H1 (cell line): ENCODE data around the gene TWSG1. TPM values are rescaled to one million over a fixed set of nuclear protein-coding genes. Genes with fewer than 3 reads are reported as not detected.

ENCODE experiments used
- CTCF ChIA-PET: fragments of 300-600 bp; sonication (Branson Sonifier 250); formaldehyde crosslinking; loops from one replicate; lab custom pipeline; 2021; ENCODE audit not compliant: partially characterized antibody; lab: Charles Lee
- POLR2A ChIA-PET: fragments of 300-600 bp; sonication (Branson Sonifier 250); formaldehyde crosslinking; loops from one replicate; lab custom pipeline; 2021; ENCODE audit warnings: inconsistent platforms; ENCODE audit not compliant: partially characterized antibody; lab: Charles Lee
- DNase-seq, 2 experiments: peaks; one replicate each; pipeline versions ENCODE4 v3.0.0 to v3.0.0-alpha.2; 2010 to 2022; ENCODE audit warnings: low spot score in 2 of 2, low read depth in 1 of 2, mixed read lengths in 1 of 2
- FAIRE-seq: peaks from 2 replicates; lab custom pipeline; 2011; peaks lifted over from hg19 to GRCh38; lab: Jason Lieb, UNC
- H2AFZ ChIP-seq: 2 replicates; pipeline ENCODE4 v1.8.1; 2012; ENCODE audit warnings: low read length, inconsistent platforms
- H2AK5ac ChIP-seq: 2 replicates; pipeline ENCODE4 v1.6.1; 2013; ENCODE audit warnings: low read depth, low read length
- H2BK120ac ChIP-seq: replicated peaks from 2 replicates; pipeline ENCODE3; 2013; ENCODE audit warnings: low read depth, low read length, inconsistent platforms
- H2BK12ac ChIP-seq: 2 replicates; pipeline ENCODE4 v1.6.1; 2013; ENCODE audit warnings: low read depth, low read length
- H2BK15ac ChIP-seq: 2 replicates; pipeline ENCODE4 v1.6.1; 2013; ENCODE audit warnings: low read length
- H2BK20ac ChIP-seq: 2 replicates; pipeline ENCODE4 v1.6.1; 2013; ENCODE audit warnings: low read length
- H2BK5ac ChIP-seq: 2 replicates; pipeline ENCODE4 v1.6.1; 2013; ENCODE audit warnings: low read depth, low read length
- H3K14ac ChIP-seq: 2 replicates; pipeline ENCODE4 v1.6.1; 2013; ENCODE audit warnings: inconsistent platforms; ENCODE audit not compliant: insufficient read length
- H3K18ac ChIP-seq: 2 replicates; pipeline ENCODE4 v1.6.1; 2013; ENCODE audit warnings: low read length; ENCODE audit errors: extremely low read depth
- H3K23ac ChIP-seq: 2 replicates; pipeline ENCODE4 v1.6.1; 2013; ENCODE audit warnings: inconsistent platforms; ENCODE audit not compliant: insufficient read length
- H3K23me2 ChIP-seq: 2 replicates; pipeline ENCODE4 v1.6.1; 2013; ENCODE audit warnings: low read depth, low read length
- H3K27ac ChIP-seq: 2 replicates; pipeline ENCODE4 v1.6.1; 2011; ENCODE audit warnings: low read depth, low read length, inconsistent platforms
- H3K27me3 ChIP-seq, 4 experiments: replicated peaks in 1 of 4; 1 replicate in 1 of 4; 2 replicates in 3 of 4; pipeline versions ENCODE4 v1.6.1 to v1.8.1; 2011 to 2013; ENCODE audit warnings: low read length in 3 of 4, mild to moderate bottlenecking in 3 of 4, inconsistent platforms in 2 of 4, mixed read lengths in 2 of 4, moderate library complexity in 1 of 4; ENCODE audit not compliant: control insufficient read depth in 3 of 4, insufficient read depth in 3 of 4; ENCODE audit errors: extremely low read depth in 1 of 4
- H3K36me3 ChIP-seq, 4 experiments: 2 replicates each; pipeline versions ENCODE4 v1.6.1 to v1.8.1; 2011 to 2013; ENCODE audit warnings: mild to moderate bottlenecking in 4 of 4, low read length in 3 of 4, moderate library complexity in 2 of 4, control low read depth in 1 of 4, inconsistent platforms in 1 of 4; ENCODE audit not compliant: insufficient read depth in 4 of 4, control insufficient read depth in 2 of 4
- H3K4ac ChIP-seq: replicated peaks from 2 replicates; pipeline ENCODE3; 2013; ENCODE audit warnings: low read length, low read depth, mixed read lengths, inconsistent platforms; ENCODE audit not compliant: insufficient read length
- H3K4me1 ChIP-seq, 4 experiments: replicated peaks in 1 of 4; 1 replicate in 1 of 4; 2 replicates in 3 of 4; pipeline versions ENCODE4 v1.6.1 to v1.8.1; 2011 to 2013; ENCODE audit warnings: low read length in 3 of 4, inconsistent platforms in 2 of 4, mixed read lengths in 1 of 4; ENCODE audit not compliant: insufficient read depth in 4 of 4, control insufficient read depth in 3 of 4
- H3K4me2 ChIP-seq, 2 experiments: 2 replicates each; pipeline versions ENCODE4 v1.6.1 to v1.8.1; 2011 to 2013; ENCODE audit warnings: low read depth in 2 of 2, low read length in 2 of 2, control low read depth in 1 of 2, inconsistent platforms in 1 of 2, mild to moderate bottlenecking in 1 of 2; ENCODE audit not compliant: insufficient read depth in 1 of 2
- H3K4me3 ChIP-seq, 4 experiments: fragments of 200-600, 300-600 bp in 1 of 4; sonication (generic), shearing (Covaris generic), sonication (Bioruptor Twin) in 1 of 4; 2 replicates each; pipeline versions ENCODE4 v1.5.1 to v1.8.1; 2011 to 2016; ENCODE audit warnings: low read length in 4 of 4, low read depth in 3 of 4, control low read depth in 2 of 4, inconsistent platforms in 2 of 4, mild to moderate bottlenecking in 2 of 4, mixed read lengths in 1 of 4, moderate library complexity in 1 of 4; ENCODE audit not compliant: insufficient read depth in 2 of 4; ENCODE audit errors: extremely low read depth in 1 of 4
- H3K56ac ChIP-seq: replicated peaks from 2 replicates; pipeline ENCODE3; 2013; ENCODE audit warnings: low read depth, mild to moderate bottlenecking, mixed read lengths, low read length, inconsistent platforms; ENCODE audit not compliant: insufficient read length
- H3K79me1 ChIP-seq: 2 replicates; pipeline ENCODE4 v1.6.1; 2013; ENCODE audit warnings: low read depth, low read length, control low read depth
- H3K79me2 ChIP-seq, 2 experiments: 2 replicates each; pipeline versions ENCODE4 v1.6.1 to v1.8.1; 2012 to 2013; ENCODE audit warnings: low read length in 2 of 2, mild to moderate bottlenecking in 2 of 2, inconsistent platforms in 1 of 2; ENCODE audit not compliant: insufficient read depth in 2 of 2, control insufficient read depth in 1 of 2
- H3K9ac ChIP-seq, 4 experiments: replicated peaks in 1 of 4; 1 replicate in 1 of 4; 2 replicates in 3 of 4; pipeline versions ENCODE4 v1.6.1 to v1.8.1; 2011 to 2013; ENCODE audit warnings: low read depth in 3 of 4, low read length in 3 of 4, control low read depth in 2 of 4, mild to moderate bottlenecking in 2 of 4, moderate library complexity in 2 of 4, inconsistent platforms in 1 of 4; ENCODE audit errors: extremely low read depth in 1 of 4
- H3K9me3 ChIP-seq, 2 experiments: 2 replicates each; pipeline versions ENCODE4 v1.6.1 to v1.8.1; 2012 to 2013; ENCODE audit warnings: mild to moderate bottlenecking in 2 of 2, moderate library complexity in 2 of 2, control low read depth in 1 of 2, inconsistent platforms in 1 of 2, low read depth in 1 of 2, low read length in 1 of 2, mixed read lengths in 1 of 2; ENCODE audit not compliant: insufficient read depth in 2 of 2
- H4K20me1 ChIP-seq, 2 experiments: replicated peaks in 1 of 2; 2 replicates each; pipeline versions ENCODE3 to v1.8.1; 2011 to 2013; ENCODE audit warnings: inconsistent platforms in 2 of 2, low read length in 2 of 2, mild to moderate bottlenecking in 1 of 2; ENCODE audit not compliant: insufficient read depth in 2 of 2, control insufficient read depth in 1 of 2
- H4K5ac ChIP-seq: 2 replicates; pipeline ENCODE4 v1.6.1; 2013; ENCODE audit warnings: low read length, low read depth, mixed read lengths, inconsistent platforms; ENCODE audit not compliant: insufficient read length
- H4K8ac ChIP-seq: 2 replicates; pipeline ENCODE4 v1.8.0; 2013; ENCODE audit warnings: mild to moderate bottlenecking, moderate library complexity, low read length, inconsistent platforms; ENCODE audit not compliant: insufficient read depth; ENCODE audit errors: extremely low read depth
- H4K91ac ChIP-seq: replicated peaks from 2 replicates; pipeline ENCODE3; 2013; ENCODE audit warnings: low read length, mixed read lengths, inconsistent platforms; ENCODE audit not compliant: insufficient read length
- ASH2L ChIP-seq: fragments of 200-600, 300-600 bp; sonication (generic); IDR thresholded peaks from one replicate; pipeline ENCODE4 v1.7.1; 2017; ENCODE audit warnings: low read length
- BACH1 ChIP-seq: IDR thresholded peaks from 2 replicates; pipeline ENCODE4 v1.6.1; 2012; ENCODE audit warnings: low read length, improper control_type of control experiment
- BCL11A ChIP-seq, 2 experiments: IDR thresholded peaks; one replicate each; pipeline ENCODE4 v1.6.1; 2011; ENCODE audit warnings: low read depth in 2 of 2, low read length in 2 of 2, mild to moderate bottlenecking in 2 of 2
- CEBPB ChIP-seq: IDR thresholded peaks from 2 replicates; pipeline ENCODE4 v1.6.1; 2012; ENCODE audit warnings: low read depth, low read length
- GTF2F1 ChIP-seq: IDR thresholded peaks from 2 replicates; pipeline ENCODE4 v1.6.1; 2012; ENCODE audit warnings: low read depth, low read length, improper control_type of control experiment, borderline replicate concordance
- HDAC2 ChIP-seq, 2 experiments: fragments of 300-600 bp in 1 of 2; sonication (generic) in 1 of 2; IDR thresholded peaks; 2 replicates each; pipeline ENCODE4 v1.6.1; 2011 to 2012; ENCODE audit warnings: low read depth in 2 of 2, low read length in 2 of 2, mild to moderate bottlenecking in 2 of 2, moderate library complexity in 2 of 2, borderline replicate concordance in 1 of 2, inconsistent platforms in 1 of 2
- KDM1A ChIP-seq: fragments of 200-600, 300-600 bp; sonication (generic); IDR thresholded peaks from 2 replicates; pipeline ENCODE4 v1.7.1; 2016; ENCODE audit warnings: mild to moderate bottlenecking, low read length, borderline replicate concordance
- KDM4A ChIP-seq: IDR thresholded peaks from one replicate; pipeline ENCODE4 v1.7.1; 2012; ENCODE audit warnings: low read depth, mild to moderate bottlenecking, moderate library complexity, low read length, inconsistent platforms; ENCODE audit not compliant: severe bottlenecking
- NANOG ChIP-seq: IDR thresholded peaks from 2 replicates; pipeline ENCODE4 v1.6.1; 2011; ENCODE audit warnings: low read length, low read depth, mild to moderate bottlenecking, inconsistent platforms; ENCODE audit not compliant: insufficient read depth, poor library complexity, severe bottlenecking
- NRF1 ChIP-seq: IDR thresholded peaks from 2 replicates; pipeline ENCODE4 v1.6.1; 2011; ENCODE audit warnings: mild to moderate bottlenecking, low read depth, low read length, improper control_type of control experiment
- POLR2AphosphoS5 ChIP-seq: IDR thresholded peaks from 2 replicates; pipeline ENCODE4 v1.6.1; 2011; ENCODE audit warnings: low read depth, low read length
- POU5F1 ChIP-seq: IDR thresholded peaks from 2 replicates; pipeline ENCODE4 v1.6.1; 2011; ENCODE audit warnings: low read depth, mild to moderate bottlenecking, low read length, moderate library complexity
- RNF2 ChIP-seq: fragments of 200-900, 300-1000 bp; sonication (generic); IDR thresholded peaks from 2 replicates; pipeline ENCODE4 v1.7.1; 2016; ENCODE audit warnings: borderline replicate concordance, low read depth, mild to moderate bottlenecking, antibody characterized with exemption, low read length; ENCODE audit not compliant: poor library complexity, severe bottlenecking; ENCODE audit errors: missing control alignments
- SAP30 ChIP-seq: fragments of 300-600 bp; sonication (generic); IDR thresholded peaks from 2 replicates; pipeline ENCODE4 v1.7.1; 2012; ENCODE audit warnings: low read length, moderate library complexity, mild to moderate bottlenecking, inconsistent platforms; ENCODE audit not compliant: insufficient read depth, insufficient replicate concordance
- WGBS, 2 experiments: shearing (Covaris generic) in 1 of 2; methylation state at CpG; one replicate each; pipeline versions ENCODE4 v1.1.6 to v1.1.7; 2013 to 2015; ENCODE audit warnings: low lambda C conversion rate in 2 of 2, mixed read lengths in 2 of 2, inconsistent platforms in 1 of 2, low coverage in 1 of 2, missing lambda C conversion rate in 1 of 2; ENCODE audit not compliant: insufficient replicate concordance in 2 of 2, insufficient coverage in 1 of 2, insufficient read length in 1 of 2; ENCODE audit errors: extremely low coverage in 1 of 2, missing lambda C conversion rate in 1 of 2; 5-methylcytosine and 5-hydroxymethylcytosine counted together
- polyA plus RNA-seq, 7 experiments: library from polyadenylated mRNA; depleted of rRNA in 3 of 7; stranded (reverse) in 5 of 7; unstranded in 2 of 7; fragments of >200 nt in 5 of 7; fragments of 200-250 nt in 2 of 7; gene quantifications; 1 replicate in 5 of 7; 2 replicates in 1 of 7; 4 replicates in 1 of 7; pipeline versions ENCODE4 v1.2.1 to v1.2.3, GENCODE V29; 2011 to 2013; ENCODE audit warnings: missing spikeins in 2 of 7, mixed read lengths in 2 of 7
- total RNA-seq: library from RNA; stranded (reverse); fragmentation: NEBNext Ultra II Directional; extraction: Animal tissue kit (Norgen Biotek cat#: 25700); gene quantifications from 2 replicates; pipeline ENCODE4 v1.2.1, GENCODE V29; 2021

TWSG1 gene
- total and polyA plus RNA-seq, 2 of the 8 experiments (the other 6 are each of a cell fraction or from before 2014, with no cell fraction given): 11.8 to 19.8 TPM

GRCh38 chr18:9413576-9413975, 79.0 kb downstream of the TWSG1 start:
- Histone ChIP-seq H3K27me3 (no peaks in the 10 kb centered on the region), H3K4me1 (peaks cover 0 to 4% (median 0%) of the 10 kb centered on the region in 4 experiments; a peak in 2 of 7 replicates), H4K8ac (no peak overlapping the region), H3K9ac (no peak overlapping the region), H3K18ac (no peak overlapping the region), H4K20me1 (no peaks in the 10 kb centered on the region), H2BK15ac (no peak overlapping the region), H2BK120ac (no peak overlapping the region), H2BK12ac (no peak overlapping the region), H4K91ac (no peak overlapping the region), H3K23me2 (no peaks in the 10 kb centered on the region), H3K36me3 (no peaks in the 10 kb centered on the region), H3K23ac (no peak overlapping the region), H3K79me1 (no peaks in the 10 kb centered on the region), H3K27ac (no peak overlapping the region), H3K14ac (no peak overlapping the region), H4K5ac (no peak overlapping the region), H3K9me3 (peaks cover 12 to 15% of the 10 kb centered on the region in 2 experiments), H2BK5ac (no peak overlapping the region), H3K4ac (no peak overlapping the region), H2AK5ac (no peak overlapping the region), H3K79me2 (no peaks in the 10 kb centered on the region), H2BK20ac (no peak overlapping the region), H2AFZ (no peak overlapping the region), H3K4me2 (no peak overlapping the region), H3K56ac (no peak overlapping the region), H3K4me3 (no peak overlapping the region)
- FAIRE-seq (no peak), DNase-seq (no peak)
- POLR2A ChIA-PET: no interaction called here
- 87% methylated on average over 1 of the region's 1 CpG; no CpG with 5 or more reads in 1 of the 2 experiments for WGBS, 2 experiments
- CTCF ChIA-PET: interaction anchor here (0.9 to 1.1 kb wide), 2 partner anchors 21 to 103 kb away, joined by 3 read pairs; no protein-coding TSS in a partner anchor
- TF ChIP-seq KDM4A: no peak
- TF ChIP-seq BCL11A (IDR thresholded peaks at IDR 0.05; ENCODE audit: low read depth in 2 of 2, low read length in 2 of 2): no peak
- TF ChIP-seq SAP30: no peak
- no peak for TF ChIP-seq NRF1
- no peak for TF ChIP-seq GTF2F1
- no peak for TF ChIP-seq HDAC2 (IDR thresholded peaks at IDR 0.05; ENCODE audit: borderline replicate concordance in 1 of 2, low read depth in 2 of 2, low read length in 2 of 2)
- no peak for TF ChIP-seq NANOG
- TF ChIP-seq CEBPB: no peak
- no peak for TF ChIP-seq POLR2AphosphoS5
- no peak for TF ChIP-seq BACH1
- no peak for TF ChIP-seq POU5F1
- no peak for TF ChIP-seq KDM1A
- TF ChIP-seq ASH2L: no peak
- TF ChIP-seq RNF2: no peak
